AG20443 (cell line): ENCODE results near the gene MCRS1.

Experiments used
- DNase-seq: peaks from one replicate; pipeline ENCODE4 v3.0.0; 2012; ENCODE audit warnings: low spot score, mixed read lengths

MCRS1 gene

DNA sequence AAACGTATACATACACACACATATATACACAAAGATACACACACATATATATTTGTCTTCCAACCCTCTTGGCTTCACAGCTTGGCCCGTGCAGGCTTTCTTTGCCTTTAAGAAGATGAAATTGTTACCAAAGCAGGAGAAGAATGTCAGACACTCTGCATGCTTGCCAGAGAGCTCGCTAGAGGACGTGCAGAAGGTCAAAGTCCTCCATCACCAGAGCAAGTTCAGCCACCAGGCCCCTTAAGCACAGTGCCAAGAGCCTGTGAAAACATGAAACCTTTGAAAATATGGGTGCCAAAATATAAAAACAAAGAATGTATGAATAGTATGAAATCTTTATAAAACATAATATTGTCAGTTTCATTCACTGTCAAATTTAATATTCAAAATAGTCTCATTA is 14.9 kb upstream of the MCRS1 start:
- DNase-seq: no peak

DNA sequence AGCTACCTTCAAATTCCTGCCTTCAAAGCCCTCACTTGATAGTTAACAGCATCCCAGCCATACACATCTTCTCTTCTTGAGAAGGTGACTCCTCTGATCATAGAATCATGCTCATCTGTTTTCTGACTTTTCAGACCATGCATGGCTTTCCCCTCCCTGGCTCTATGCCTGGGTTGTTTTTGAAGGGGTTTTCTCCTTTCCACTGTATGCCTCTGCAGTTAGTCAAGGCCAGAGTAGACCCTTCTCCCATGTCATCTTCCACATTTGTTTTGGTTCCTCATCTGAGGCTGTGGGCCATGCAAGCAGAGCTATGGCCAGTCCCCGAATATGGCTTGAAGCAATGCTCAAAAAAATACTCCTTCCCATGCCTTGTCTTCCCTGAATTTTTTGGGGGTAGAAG is 14.3 kb upstream of the MCRS1 start:
- no peak for DNase-seq

DNA sequence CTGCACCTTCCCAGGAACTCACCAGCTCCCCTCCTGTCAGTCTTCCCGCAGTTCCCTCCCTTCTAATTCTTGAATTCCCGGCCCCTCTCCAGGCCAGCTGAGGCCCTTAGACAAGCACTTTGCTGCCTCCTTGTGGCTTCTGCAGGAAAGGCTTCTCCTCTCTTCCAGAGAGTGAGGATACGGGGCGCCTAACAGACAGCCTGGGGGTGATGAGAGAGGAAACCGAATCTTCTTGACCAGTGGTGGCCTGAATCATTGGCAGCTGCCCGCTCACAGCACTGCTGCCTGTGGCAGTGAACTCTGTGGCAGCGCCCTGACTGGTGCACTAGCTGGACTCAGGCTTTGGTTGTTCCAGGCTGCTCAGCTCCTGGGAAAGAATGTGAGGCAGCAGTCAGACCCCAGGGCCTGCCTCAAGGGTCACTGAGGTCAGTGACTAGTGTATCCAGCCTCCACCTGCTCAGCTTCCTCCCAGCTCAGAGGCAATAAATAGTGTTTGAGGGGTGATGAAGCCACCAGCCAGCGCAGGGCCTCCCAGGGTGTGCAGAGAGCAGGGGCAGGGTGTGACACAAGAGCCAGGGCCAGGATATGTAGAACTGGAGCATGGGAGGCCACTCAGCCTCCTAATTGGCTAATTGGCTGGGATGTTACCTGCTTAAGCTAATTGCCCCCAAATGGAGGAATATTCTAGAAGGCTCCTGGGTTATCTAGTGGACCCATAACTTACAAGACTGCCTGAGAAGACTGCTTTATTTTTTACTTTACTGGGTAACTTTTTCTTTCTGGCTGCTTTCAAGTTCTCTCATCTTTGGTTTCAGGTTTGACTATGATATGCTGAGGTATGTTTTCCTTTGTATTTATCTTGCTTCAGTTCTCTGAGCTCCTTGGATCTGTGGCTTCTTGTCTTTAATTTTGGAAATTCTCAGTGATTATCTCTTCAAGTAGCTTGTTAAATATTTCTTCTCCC is 12.9 kb upstream of the MCRS1 start:
- peak; percentile 87 for DNase-seq

DNA sequence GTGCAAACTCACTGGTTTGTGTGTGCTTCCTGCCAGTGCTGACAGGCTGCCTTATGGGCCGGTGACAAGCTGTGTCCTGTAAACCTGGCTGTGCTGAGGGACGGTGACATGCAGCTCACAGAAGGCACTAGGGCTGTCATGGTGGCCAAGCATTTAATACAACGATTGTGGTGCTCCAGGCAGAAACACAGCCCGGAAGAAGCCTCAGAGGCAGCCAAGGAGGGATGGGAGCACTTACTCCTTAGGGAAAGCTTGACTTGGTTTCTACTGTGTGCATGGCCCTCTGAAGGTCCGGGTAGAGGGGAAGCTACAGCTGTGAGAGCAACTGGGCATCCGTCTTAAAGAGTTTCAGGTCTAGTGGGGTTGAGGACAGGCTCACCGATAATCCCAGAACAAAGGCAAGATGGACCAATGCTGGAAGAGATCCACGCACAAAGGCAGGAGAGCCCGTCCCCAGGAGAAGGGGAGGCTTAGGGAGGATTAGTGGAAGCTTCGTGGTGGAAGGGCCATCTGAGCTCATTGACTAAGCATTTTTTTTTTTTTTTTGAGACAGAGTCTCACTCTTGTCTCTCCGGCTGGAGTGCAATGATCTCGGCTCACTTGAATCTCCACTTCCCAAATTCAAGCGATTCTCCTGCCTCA is 10.7 kb upstream of the MCRS1 start:
- no peak for DNase-seq

DNA sequence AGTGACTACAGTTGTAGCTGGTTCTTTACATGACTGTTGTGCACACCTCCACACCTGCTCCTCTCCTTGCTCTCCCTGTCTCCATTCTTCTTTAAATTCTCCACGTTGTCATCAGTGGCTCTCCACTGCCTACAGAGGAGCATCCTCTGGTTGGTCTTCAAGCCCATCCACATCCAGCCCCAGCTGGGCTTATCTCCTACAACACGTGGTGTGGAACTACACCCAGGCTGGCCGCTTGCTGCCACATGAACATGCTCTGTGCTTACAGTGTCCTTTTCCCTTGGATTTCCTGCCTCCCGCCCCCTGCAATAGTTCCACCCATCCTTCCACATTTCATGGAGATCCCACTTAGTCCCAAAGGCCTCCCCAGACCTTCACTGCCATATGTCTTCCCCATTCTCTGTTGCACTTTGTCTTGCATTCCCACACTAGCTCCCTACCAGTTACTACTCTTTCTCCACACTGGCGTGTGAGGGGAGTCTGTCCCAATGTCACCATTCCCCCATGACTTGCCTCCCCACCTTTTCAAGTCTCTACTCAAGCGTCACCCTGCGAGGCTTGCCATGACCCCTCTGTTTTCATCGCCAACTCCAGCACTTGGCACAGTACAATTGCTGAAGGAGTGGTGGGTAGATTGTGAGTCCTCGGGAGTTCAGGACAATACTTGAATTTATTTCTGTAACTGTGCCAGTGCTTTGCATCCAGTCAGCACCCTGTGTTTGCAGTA is 9.8 kb upstream of the MCRS1 start:
- no peak for DNase-seq

DNA sequence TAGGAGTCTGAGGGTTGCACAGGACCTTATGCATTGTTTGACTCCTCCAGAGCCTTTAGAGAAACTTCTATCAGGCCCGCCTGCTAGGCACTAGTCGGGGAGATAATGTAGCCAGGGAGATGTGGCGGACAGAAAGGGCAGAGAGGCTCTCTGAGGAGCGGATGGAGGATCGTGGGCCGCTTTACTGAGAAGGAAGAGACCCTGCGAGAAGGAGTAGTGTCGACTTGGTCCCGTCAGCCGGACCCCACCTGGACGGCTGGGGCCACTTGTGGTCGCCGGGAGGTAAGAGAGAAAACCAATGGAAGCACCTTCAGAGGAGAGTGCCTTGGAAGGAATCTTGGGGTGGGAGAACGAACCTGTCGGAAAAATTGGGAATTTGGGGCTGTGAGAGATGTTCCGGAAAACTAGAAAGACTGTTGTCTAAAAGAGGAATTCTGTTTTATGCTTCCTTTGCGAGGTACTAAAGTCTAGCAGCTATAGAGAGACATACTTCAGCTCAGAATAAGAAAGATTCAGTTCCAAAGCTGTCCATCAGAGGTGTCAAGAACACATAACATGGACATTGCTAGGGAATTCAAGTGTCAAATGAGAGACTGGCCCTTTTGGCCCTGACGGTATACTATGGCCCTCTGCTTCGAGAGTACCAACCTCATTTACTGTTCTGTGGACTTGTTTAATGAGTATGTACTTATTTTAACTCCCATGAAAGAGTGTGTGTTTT is 660 bp upstream of the MCRS1 start:
- no peak for DNase-seq

DNA sequence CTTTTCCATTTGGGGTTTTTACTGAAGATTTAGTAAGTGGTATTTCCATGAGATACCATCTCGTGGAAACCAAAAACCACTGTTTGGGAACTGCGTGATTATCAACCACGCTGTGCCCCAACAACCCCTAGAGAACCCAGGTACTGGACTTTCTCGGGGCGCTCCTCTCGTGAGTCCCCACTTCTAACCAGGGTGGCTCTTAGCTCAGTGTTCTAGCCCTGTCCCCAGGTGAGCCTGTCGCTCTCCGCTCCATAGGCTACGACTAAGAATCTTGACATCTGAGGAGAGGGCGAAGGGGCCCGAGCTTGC is 686 bp downstream of the MCRS1 start:
- no peak for DNase-seq

DNA sequence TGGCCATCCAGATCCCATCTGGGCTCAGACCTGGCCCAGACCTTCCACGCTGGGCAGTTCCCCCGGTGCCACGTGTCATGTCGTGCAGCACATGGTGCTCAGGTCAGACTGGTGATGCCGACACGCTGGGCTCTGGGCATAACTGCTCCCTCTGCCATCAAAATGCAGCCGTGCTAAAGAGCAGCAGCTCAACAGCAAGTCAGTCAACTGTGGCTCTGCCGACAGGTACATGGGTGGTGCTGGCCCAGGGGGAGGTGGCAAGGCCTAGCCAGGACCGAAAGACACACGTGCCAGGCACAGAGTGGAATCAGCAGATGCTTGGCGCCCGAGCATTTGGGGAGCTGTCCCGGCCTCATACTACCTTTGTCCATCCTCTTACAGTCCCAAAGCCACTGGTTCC is 1.6 kb downstream of the MCRS1 start:
- DNase-seq: no peak

DNA sequence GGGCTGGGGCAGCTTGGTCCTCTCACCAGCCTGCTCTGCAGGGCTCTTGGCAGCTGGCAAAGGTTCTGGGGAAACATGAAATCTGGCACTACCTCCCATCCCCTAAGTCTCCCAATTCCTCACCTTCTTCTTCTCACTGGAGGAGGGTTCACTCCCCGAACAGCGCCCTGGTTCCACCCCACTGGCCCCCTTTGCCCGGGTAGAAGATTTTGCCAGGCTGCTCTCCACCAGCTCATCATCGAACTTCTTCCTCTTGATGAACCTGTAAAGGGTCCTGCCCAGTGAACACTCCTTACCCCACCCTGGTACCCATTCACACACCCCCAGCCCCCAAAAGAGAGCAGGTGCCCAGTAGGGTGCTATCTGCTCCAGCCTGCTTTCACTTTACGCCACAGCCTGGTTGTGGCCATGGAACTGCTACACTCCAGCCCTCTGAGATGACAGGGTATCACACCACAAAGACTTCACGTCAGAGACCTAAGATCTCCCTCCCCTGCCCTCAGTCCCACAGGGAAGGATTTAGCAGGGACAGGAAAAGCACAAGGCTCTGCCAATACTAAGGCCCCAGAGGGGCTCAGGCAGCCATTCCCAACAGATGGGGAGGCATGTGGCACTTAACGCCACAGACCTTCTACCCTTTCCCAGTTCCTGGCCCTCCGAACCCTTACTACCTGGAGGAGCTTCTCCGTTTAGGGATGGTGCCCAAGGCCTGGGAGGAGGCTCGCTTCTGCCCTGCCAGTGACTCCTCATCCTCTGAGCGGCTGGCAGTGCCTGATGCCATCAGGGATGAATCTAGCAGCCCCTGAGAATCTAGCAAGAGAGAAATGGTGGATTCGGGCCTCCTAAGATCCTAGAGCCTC is 2.3 kb downstream of the MCRS1 start:
- no peak for DNase-seq

DNA sequence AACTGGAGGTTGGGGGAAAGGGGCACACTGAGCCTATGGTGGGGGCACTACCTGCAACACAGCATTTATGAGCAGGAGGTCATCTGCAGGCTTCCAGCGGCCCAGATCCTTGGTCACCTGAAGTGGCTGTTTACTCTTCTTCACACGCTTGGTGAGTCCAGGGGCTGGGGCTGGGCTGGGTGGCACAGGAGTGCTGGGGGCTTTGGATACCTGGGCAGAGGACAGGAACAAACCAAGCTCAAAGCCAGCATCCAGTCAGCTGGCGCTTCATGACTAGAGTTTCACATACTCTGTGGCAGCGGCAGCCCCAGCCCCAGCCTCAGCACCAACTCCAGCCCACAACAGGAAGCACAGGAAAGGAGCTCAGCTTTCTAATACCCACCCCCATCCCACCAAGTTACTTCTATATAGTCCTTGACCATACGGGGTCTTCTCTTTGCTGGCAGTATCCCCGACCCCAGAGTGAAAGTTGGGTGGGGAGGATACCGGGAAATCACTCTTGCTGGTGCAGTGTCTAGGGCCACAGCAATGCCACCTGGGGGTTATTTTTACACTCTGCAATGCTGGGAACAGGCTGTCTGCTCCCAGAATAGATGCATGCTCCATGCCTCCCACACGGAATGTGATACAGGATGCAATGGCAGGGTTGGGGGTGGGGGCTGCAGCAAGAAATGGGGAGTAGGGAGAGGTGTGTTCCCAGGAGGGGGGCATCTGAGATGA is 3.1 kb downstream of the MCRS1 start:
- no peak for DNase-seq

DNA sequence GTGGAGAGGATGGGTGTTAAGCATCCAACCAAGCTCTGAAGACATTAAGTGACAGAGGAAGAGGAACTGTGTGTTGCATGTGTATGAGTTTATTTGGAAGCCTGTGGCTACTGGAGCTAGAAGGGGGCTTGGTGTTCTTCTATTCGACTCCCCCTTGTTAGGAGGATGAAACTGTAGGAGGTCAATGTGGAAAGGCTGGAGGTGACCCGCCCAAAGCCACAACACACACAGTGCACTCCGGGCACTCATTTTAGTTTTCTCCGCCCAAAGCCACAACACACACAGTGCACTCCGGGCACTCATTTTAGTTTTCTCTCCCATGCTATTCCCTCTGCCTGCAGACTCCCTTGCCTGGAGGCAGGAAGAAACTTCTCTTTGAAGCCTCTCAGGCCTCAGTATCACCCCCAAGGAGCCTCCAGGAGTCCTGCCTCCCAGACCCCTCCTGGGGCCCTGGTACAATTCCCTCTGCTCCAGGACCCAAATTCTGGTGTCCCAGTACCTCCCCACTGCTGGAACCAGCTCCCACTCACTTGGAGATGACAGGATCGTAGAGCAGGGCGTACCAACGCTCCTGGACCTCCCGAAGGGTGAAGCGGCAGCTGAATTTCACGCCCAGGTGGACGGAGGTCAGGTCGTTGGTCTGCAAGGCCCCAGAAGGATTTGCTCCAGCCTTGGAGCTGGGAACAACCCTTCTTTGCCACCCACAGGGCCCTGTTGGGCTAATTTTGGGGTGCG is 3.8 kb downstream of the MCRS1 start:
- no peak for DNase-seq

DNA sequence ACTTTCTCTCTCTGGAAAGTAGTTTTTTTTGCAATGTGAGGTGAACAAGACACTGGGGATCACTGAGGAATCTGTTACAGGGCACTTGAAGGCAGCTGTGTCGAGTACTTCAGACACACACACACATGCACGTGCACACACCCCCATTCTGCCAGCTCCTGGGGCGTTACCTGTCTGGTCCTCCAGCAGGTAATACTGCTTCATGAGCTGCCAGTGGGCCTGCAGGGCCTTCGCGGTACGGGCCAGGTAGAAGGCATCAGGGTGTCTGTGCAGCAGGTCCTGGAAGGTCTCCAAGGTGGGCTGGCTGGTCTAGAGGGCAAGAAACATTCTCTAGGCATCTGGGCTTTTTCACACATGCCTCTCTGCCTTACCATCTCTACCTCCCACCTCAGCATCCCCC is 5.1 kb downstream of the MCRS1 start:
- no peak for DNase-seq

DNA sequence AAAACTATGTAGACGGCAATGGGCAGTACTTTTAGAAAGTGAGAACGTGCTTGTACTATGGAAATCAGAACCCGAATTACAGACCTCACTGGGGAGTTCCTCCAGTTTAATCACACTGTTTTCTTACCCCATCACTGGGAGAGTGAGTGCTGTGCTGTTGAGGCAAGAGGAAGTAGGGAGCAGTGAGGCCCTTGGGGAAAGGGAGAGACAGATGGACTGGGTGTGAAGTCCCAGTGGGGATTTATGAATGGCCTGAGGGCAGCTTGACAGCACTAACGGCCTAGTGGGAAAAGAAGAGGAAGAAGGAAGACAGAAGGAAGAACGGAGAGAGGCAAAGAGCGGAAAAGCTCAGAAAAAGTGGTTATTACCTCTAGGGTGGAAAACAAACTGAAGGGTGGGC is 5.7 kb downstream of the MCRS1 start:
- no peak for DNase-seq

DNA sequence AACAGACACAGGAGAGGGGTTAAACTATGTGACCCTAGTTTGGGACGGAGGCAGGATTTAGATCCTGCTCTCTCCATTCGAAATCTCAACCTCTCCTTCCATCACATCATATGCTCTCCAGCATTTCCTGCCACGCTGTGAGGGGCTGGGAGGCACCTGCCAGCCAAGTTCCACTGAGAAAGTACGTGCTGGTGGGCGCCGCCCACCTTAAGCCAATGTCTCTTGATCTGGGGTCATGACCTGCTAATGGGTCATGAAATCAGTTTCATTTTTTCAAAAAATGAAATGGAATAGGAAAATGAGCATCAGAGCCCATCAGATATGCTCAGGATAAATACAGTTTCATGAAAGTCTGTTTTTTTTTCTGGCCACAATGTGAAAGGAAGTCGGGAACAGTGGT is 7.2 kb downstream of the MCRS1 start:
- DNase-seq: no peak

DNA sequence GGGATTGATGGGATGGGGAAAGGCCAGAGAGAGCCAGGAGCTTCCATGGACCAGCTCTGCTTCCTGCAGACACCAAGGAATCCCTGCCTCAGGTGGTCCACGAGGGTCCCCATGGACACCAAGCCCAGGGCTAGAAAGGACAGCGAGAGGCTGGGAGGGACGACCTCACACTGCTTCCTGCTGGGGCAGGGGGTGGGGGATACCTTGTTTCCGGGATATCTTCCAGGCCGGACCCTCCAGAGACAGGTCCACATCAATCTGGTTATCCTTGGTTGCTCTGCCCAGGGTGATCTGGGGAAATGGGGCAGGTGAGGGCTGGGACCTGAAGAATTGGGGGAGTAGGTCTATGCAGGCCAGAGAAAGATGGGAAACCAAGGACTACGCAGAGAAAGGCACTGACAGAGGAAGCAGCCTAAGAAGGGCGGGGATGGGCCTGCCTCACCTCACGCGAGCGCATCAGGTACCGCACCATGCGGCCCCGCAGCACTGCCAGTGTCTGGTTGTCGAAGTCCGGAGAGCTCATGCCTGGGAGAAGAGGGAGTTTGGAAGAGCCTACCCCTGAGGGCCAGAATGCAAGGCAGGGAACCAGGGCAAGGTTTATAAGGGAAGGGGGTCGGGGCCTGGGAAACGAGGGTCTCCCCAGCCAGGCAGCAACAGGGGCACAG is 8.8 kb downstream of the MCRS1 start:
- DNase-seq: no peak

DNA sequence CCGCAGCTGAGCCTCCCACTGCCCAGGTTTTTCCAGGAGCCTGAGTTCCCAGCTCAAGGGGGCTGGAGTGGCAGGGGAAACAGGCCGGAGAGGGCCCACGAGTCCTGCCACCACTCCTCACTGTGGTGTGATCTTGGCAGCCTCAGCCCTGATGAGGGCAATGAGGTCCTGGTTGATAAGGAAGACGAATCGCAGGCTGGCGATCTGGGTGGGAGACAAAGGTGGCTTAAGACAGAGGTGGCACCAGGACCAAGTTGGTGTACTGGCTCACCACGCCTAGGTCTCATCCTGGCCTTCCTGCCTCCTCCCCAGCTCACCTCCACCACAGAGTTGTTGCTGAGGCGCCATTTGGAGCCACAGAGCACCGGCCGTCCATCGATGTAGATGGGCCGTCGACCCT is 9.4 kb downstream of the MCRS1 start:
- no peak for DNase-seq

DNA sequence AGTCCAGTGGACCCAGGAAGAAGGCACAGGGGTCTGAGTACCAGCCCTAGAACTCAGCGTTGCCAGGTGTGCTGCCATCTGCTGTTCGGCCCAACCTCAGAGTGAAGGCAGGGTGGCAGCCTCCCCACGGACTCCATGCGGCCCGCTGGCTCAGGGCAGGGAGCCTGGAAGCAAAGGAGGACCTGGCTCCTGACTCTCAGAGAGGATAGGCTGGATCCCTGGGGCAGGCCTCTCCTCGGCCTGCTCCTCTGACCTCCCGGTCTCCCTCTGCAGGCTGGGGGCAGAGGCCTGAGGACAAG is 10.1 kb downstream of the MCRS1 start:
- DNase-seq: no peak

DNA sequence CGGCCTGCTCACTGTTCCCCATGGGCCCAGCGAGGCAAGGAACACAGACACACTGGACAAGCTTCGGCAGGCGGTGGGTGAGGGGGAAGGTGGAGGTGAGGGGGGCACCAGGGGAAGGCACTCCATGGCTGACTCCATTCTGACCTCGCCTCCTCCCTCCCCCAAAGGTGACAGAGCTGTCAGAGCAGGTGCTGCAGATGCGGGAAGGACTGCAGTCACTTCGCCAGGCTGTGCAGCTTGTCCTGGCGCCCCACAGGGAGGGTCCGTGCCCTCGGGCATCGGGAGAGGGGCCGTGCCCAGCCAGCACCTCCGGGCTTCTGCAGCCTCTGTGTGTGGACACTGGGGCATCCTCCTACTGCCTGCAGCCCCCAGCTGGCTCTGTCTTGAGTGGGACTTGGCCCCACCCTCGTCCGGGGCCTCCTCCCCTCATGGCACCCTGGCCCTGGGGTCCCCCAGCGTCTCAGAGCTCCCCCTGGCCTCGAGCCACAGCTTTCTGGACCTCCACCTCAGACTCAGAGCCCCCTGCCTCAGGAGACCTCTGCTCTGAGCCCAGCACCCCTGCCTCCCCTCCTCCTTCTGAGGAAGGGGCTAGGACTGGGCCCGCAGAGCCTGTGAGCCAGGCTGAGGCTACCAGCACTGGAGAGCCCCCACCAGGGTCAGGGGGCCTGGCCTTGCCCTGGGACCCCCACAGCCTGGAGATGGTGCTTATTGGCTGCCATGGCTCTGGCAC is 10.6 kb downstream of the MCRS1 start:
- DNase-seq: no peak
